CD4-positive, CD25-positive, alpha-beta regulatory T cell (primary cell): Measurements from ENCODE around the gene ZFP91. TPM values are rescaled to one million over a fixed set of nuclear protein-coding genes. Genes with fewer than 3 reads are reported as not detected.
"Not testable (repeated sequence)": the region's sequence is repeated elsewhere in the genome, so short reads cannot be mapped to it uniquely, and the experiment has no call there.

Source experiments
- ATAC-seq, 2 donors: fragments of 150-1000 bp; cut with Tn5 transposase; one replicate each; pipeline ENCODE4 v1.10.0; 2021; ENCODE audit warnings: low read depth in 2 of 2, moderate number of reproducible peaks in 2 of 2, moderate library complexity in 1 of 2
- DNase-seq, 3 donors: peaks; one replicate each; pipeline versions ENCODE4 v3.0.0 to v3.0.0-alpha.2; 2012 to 2022; ENCODE audit warnings: mixed read lengths in 1 of 3
- H3K27ac ChIP-seq: one replicate; pipeline ENCODE4 v1.7.0; 2013; ENCODE audit warnings: mild to moderate bottlenecking, low read length; ENCODE audit not compliant: insufficient read depth, poor library complexity, severe bottlenecking
- H3K27me3 ChIP-seq: one replicate; pipeline ENCODE4 v1.7.0; 2013; ENCODE audit warnings: low read length; ENCODE audit not compliant: control insufficient read depth, insufficient read depth
- H3K36me3 ChIP-seq: one replicate; pipeline ENCODE4 v1.7.0; 2013; ENCODE audit warnings: mild to moderate bottlenecking, low read length, moderate library complexity; ENCODE audit not compliant: control insufficient read depth, insufficient read depth
- H3K4me1 ChIP-seq: 2 replicates; pipeline ENCODE4 v1.7.0; 2013; ENCODE audit warnings: mild to moderate bottlenecking, low read length; ENCODE audit not compliant: insufficient read depth, control insufficient read depth, poor library complexity, severe bottlenecking
- H3K4me3 ChIP-seq: one replicate; pipeline ENCODE4 v1.7.0; 2013; ENCODE audit warnings: low read depth, mild to moderate bottlenecking, low read length, moderate library complexity
- H3K9me3 ChIP-seq, 2 experiments: 1 replicate in 1 of 2; 2 replicates in 1 of 2; pipeline ENCODE4 v1.7.0; 2013; ENCODE audit warnings: low read length in 2 of 2, mild to moderate bottlenecking in 1 of 2, moderate library complexity in 1 of 2; ENCODE audit not compliant: control insufficient read depth in 2 of 2
- H3K27ac Mint-ChIP-seq, 3 donors: one replicate each; pipeline ENCODE4 v1.8.0; 2020 to 2022; ENCODE audit warnings: mild to moderate bottlenecking in 3 of 3, mixed read lengths in 3 of 3, moderate library complexity in 2 of 3
- H3K27me3 Mint-ChIP-seq: one replicate; pipeline ENCODE4 v1.8.0; 2022; ENCODE audit warnings: mild to moderate bottlenecking, mixed read lengths
- H3K36me3 Mint-ChIP-seq: one replicate; pipeline ENCODE4 v1.8.0; 2020; ENCODE audit warnings: mixed read lengths
- H3K4me1 Mint-ChIP-seq, 4 donors: one replicate each; pipeline ENCODE4 v1.8.0; 2020 to 2022; ENCODE audit warnings: mixed read lengths in 4 of 4, mild to moderate bottlenecking in 1 of 4
- H3K4me3 Mint-ChIP-seq, 4 donors: one replicate each; pipeline ENCODE4 v1.8.0; 2020 to 2022; ENCODE audit warnings: mild to moderate bottlenecking in 4 of 4, mixed read lengths in 4 of 4, moderate library complexity in 3 of 4
- H3K9me3 Mint-ChIP-seq, 7 donors: one replicate each; pipeline ENCODE4 v1.8.0; 2020 to 2022; ENCODE audit warnings: mixed read lengths in 7 of 7, mild to moderate bottlenecking in 3 of 7, moderate library complexity in 2 of 7
- polyA plus RNA-seq, 4 donors: library from polyadenylated mRNA; unstranded; fragments of 300-500 nt; fragmentation: Illumina TruSeq; gene quantifications; one replicate each; pipeline ENCODE4 v1.2.3, GENCODE V29; 2021
- total RNA-seq: library from RNA; stranded (reverse); gene quantifications from one replicate; pipeline ENCODE4 v1.2.3, GENCODE V29; 2022

ZFP91 gene
- total and polyA plus RNA-seq, 5 donors from 2014 or later, result 5.0 to 46.5 (median 7.5) TPM

DNA sequence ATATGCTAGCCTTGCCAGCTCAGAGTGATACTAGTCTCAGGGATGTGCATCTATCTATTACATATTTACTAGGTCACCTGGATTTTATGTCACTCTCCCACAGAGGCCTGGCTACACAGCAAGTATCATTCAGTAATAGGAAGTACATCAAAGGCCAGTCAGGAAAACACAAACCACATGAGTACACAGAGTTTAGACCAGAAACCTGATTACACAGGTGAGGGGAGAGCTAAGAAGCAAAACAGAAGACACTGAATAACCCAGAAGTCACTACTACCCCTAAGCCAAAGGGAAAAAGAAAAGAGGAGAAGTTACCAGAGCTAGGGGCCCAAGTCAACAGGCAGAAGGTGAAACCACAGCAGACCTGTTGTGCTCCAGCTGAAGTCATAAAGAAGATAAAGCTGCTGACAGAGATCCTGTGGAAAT, 16.5 kb upstream of the ZFP91 start:
- Mint-ChIP-seq H3K4me3 (peak overlapping the region; percentile 22 to 83 (median 58)), H3K9me3 (no peaks in the 10 kb centered on the region), H3K27ac (peak overlapping the region; percentile 63 to 95 (median 85)), H3K36me3 (peaks cover 39% of the 10 kb centered on the region), H3K27me3 (no peaks in the 10 kb centered on the region), H3K4me1 (peaks cover 48 to 68% (median 60%) of the 10 kb centered on the region in 4 donors)
- H3K4me1 ChIP-seq, result peaks cover 67% of the 10 kb centered on the region
- H3K27me3 ChIP-seq, result no peaks in the 10 kb centered on the region
- H3K9me3 ChIP-seq, result no peaks in the 10 kb centered on the region
- ATAC-seq (no peak), DNase-seq (no peak)
- peaks cover 56% of the 10 kb centered on the region for H3K36me3 ChIP-seq
- peak overlapping the region; percentile 48 for H3K4me3 ChIP-seq
- peak overlapping the region; percentile 41 for H3K27ac ChIP-seq

DNA sequence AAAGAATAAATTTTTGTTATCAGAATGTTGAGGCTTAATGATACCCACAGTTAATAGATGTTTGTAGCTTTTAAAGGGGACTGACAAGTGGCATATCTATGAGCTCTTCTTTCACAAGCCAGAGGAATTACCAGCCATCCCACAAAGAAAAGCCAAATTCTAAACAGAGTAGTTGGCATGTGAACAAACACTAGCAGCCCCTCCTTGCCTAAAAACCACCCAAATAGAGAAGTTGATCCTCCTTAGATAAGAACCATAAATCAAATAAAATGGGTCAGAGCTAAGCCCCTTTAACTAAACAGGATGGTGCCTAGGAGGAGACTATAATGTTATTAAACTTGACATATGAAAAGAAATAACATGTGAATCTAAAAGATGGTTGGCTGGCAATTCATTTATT, 14.6 kb upstream of the ZFP91 start:
- DNase-seq (no peak), ATAC-seq (no peak)
- Mint-ChIP-seq H3K27ac (peak overlapping the region in 2 of 3 donors; percentile 40 to 70), H3K4me3 (peak overlapping the region in 3 of 4 donors; percentile 56 to 69 (median 66)), H3K9me3 (no peaks in the 10 kb centered on the region), H3K27me3 (no peaks in the 10 kb centered on the region), H3K4me1 (peaks cover 56 to 78% (median 67%) of the 10 kb centered on the region in 4 donors), H3K36me3 (peaks cover 46% of the 10 kb centered on the region)
- no peaks in the 10 kb centered on the region for H3K9me3 ChIP-seq
- H3K36me3 ChIP-seq, result peaks cover 62% of the 10 kb centered on the region
- no peaks in the 10 kb centered on the region for H3K27me3 ChIP-seq
- H3K27ac ChIP-seq, result no peak overlapping the region
- peak overlapping the region; percentile 27 for H3K4me3 ChIP-seq
- H3K4me1 ChIP-seq, result peaks cover 79% of the 10 kb centered on the region

DNA sequence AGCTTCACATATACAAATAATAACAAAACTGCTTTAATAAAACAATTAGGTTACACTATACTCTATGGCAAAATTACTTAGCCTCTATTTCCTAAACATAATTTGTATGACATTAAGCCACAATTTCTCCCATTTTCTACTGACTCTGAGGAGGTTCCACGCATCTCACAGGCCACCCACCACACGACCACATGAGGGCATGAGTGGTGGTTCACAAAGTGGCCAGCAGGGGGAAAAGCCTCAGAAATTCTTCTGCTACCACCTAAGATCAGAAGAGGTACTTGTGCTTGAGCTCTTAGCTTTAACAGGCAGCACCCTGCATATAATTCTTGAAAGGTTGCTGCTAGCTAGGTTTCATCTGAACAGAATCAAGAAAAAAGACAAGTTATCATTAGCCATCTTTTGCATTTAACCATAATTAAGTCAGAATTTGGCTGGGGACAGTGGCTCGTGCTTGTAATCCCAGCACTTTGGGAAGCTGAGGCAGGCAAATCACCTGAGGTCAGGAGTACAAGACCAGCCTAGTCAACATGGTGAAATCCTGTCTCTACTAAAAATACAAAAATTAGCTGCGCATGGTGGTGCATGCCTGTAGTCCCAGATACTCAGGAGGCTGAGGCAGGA, 10.9 kb upstream of the ZFP91 start:
- no peaks in the 10 kb centered on the region for H3K9me3 Mint-ChIP-seq
- no peaks in the 10 kb centered on the region for H3K27me3 Mint-ChIP-seq
- peaks cover 36 to 74% (median 49%) of the 10 kb centered on the region in 4 donors for H3K4me1 Mint-ChIP-seq

DNA sequence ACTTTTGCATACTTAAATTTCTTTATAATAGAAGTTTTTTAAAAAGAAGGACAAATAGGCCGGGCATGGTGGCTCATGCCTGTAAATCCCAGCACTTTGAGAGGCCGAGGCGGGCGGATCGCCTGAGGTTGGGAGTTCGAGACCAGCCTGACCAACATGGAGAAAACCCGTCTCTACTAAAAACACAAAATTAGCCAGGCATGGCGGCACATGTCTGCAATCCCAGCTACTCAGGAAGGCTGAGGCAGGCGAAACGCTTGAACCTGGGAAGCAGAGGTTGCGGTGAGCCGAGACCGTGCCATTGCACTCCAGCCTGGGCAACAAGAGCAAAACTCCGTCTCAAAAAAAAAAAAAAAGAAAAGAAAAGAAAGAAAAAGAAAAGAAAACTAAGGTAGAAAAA, 6.0 kb upstream of the ZFP91 start:
- not testable (repeated sequence) for H3K9me3 ChIP-seq, H3K27me3 Mint-ChIP-seq, ATAC-seq, DNase-seq, H3K27me3 ChIP-seq, H3K9me3 Mint-ChIP-seq
- peaks cover 29 to 89% (median 53%) of the 10 kb centered on the region in 4 donors for H3K4me1 Mint-ChIP-seq
- H3K27ac Mint-ChIP-seq, result peak overlapping the region; percentile 98 to 100 (median 100)
- Histone ChIP-seq H3K27ac (peak overlapping the region; percentile 100), H3K36me3 (peaks cover 27% of the 10 kb centered on the region), H3K4me3 (peak overlapping the region; percentile 99), H3K4me1 (peaks cover 78% of the 10 kb centered on the region)
- peaks cover 16% of the 10 kb centered on the region for H3K36me3 Mint-ChIP-seq
- peak overlapping the region; percentile 92 to 100 (median 98) for H3K4me3 Mint-ChIP-seq

More for the DNA sequence above, 10.9 kb upstream of the ZFP91 start:
- H3K27ac Mint-ChIP-seq, result peak overlapping the region in 2 of 3 donors; percentile 13 to 48
- peak overlapping the region; percentile 22 to 82 (median 74) for H3K4me3 Mint-ChIP-seq
- Histone ChIP-seq H3K27ac (peak overlapping the region; percentile 54), H3K9me3 (no peaks in the 10 kb centered on the region), H3K36me3 (peaks cover 66% of the 10 kb centered on the region), H3K4me1 (peaks cover 74% of the 10 kb centered on the region), H3K27me3 (no peaks in the 10 kb centered on the region), H3K4me3 (peak overlapping the region; percentile 59)
- ATAC-seq (peak; percentile 97 to 98), DNase-seq (peak; percentile 65 to 85 (median 78))
- H3K36me3 Mint-ChIP-seq, result peaks cover 36% of the 10 kb centered on the region

DNA sequence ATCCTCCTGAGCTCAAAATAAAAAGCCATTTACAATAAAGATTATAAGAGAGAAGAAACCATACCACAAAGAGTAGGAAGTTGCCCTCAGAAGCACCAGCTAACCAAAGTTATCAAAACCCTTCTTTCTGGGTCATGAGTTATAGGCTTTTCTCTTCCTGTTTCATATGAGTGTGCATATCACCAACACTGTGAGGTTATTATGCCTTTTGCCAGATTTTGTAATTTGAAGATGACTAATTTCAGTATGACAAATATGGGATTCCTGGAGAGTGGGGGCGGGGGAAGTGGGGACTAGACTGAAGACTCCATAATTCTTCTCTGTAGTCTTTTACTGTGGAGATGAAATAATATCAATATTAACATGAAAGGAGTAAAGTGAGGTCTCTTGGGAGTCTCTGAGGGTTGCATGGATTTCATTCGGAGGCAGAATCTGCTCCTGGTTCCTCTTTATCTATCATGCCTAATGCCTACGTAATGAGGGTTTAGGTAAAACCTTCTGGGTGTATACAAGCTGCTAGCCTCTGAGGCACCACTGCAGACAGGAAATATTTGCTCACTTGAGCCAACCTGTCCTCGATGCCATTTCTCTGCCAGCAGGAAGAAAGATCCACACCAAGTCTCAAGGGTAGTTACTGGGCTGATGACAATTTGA, 5.3 kb upstream of the ZFP91 start:
- Mint-ChIP-seq H3K4me3 (peak overlapping the region; percentile 92 to 100 (median 98)), H3K36me3 (peaks cover 12% of the 10 kb centered on the region), H3K27ac (peak overlapping the region; percentile 98 to 100 (median 100)), H3K9me3 (peaks cover 0 to 4% (median 0%) of the 10 kb centered on the region in 7 donors), H3K27me3 (peaks cover 14% of the 10 kb centered on the region), H3K4me1 (peaks cover 25 to 83% (median 51%) of the 10 kb centered on the region in 4 donors)
- H3K36me3 ChIP-seq, result peaks cover 22% of the 10 kb centered on the region
- H3K9me3 ChIP-seq, result no peaks in the 10 kb centered on the region
- peaks cover 74% of the 10 kb centered on the region for H3K4me1 ChIP-seq
- peak overlapping the region; percentile 100 for H3K27ac ChIP-seq
- ATAC-seq (peak; percentile 28 to 35), DNase-seq (peak; percentile 47 to 75 (median 51))
- H3K27me3 ChIP-seq, result no peaks in the 10 kb centered on the region
- peak overlapping the region; percentile 99 for H3K4me3 ChIP-seq

DNA sequence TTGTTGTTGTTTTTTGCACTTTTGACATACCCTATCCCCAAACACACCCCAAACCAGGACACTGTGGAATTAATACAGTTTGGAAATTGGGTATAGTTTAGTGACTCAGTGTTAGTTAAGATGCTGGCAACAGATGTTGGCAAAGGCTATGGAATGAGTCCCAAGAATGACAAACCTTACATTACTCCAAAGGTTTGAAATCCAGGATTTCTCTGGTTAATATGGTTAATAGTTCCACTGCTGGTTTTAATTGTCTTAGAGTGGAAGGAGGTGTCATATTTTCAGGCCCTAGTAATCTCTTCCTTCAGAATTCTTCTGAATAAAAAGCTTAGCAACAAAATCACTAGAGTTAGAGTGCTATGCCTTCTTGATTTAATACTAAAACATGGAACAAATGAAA, 4.0 kb upstream of the ZFP91 start:
- DNase-seq (no peak), ATAC-seq (no peak)
- H3K4me1 Mint-ChIP-seq, result peaks cover 20 to 74% (median 45%) of the 10 kb centered on the region in 4 donors
- Histone ChIP-seq H3K4me1 (peaks cover 73% of the 10 kb centered on the region), H3K9me3 (no peaks in the 10 kb centered on the region), H3K27ac (peak overlapping the region; percentile 100), H3K4me3 (peak overlapping the region; percentile 99), H3K27me3 (no peaks in the 10 kb centered on the region), H3K36me3 (peaks cover 9% of the 10 kb centered on the region)
- H3K9me3 Mint-ChIP-seq, result peaks cover 0 to 4% (median 0%) of the 10 kb centered on the region in 7 donors
- peak overlapping the region; percentile 98 to 100 (median 100) for H3K27ac Mint-ChIP-seq
- peaks cover 21% of the 10 kb centered on the region for H3K27me3 Mint-ChIP-seq
- H3K36me3 Mint-ChIP-seq, result peaks cover 12% of the 10 kb centered on the region
- peak overlapping the region; percentile 92 to 100 (median 98) for H3K4me3 Mint-ChIP-seq

DNA sequence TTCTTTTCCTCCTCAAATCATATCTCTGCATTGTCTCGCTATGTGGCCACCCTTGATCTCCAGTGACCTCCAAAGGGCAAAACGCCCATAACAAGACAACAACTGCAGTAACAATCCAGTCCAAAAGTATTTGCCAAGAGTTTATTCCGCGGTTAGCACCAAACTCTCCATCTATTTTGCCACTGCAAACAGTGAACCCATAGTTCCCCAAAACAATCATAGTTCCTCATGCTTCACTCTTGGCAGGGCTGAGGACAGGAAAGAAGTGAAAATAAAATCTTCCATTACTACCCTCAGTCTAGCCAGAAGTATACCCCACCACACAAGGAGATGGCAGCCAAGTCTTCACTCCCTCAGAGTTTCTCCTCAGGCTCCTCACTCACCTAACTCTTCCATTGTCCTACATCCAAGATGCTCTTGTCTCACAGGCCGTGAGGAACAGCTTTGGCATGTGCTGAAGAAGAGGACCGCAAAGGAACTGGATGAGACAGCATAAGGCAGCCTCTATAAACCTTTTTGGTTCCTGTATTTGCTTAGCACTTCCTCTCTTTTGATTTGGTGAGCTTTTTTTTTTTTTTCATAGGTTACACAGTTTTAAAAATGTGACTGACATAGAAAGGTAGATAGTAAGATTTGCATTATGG, 3.4 kb upstream of the ZFP91 start, which contains the start of gene LPXN:
Gene LPXN (minus strand): TSS at position 480 of the 644 bp plus-strand sequence. CDS start 84 bp downstream, at position 396.
- peaks cover 9% of the 10 kb centered on the region for H3K36me3 Mint-ChIP-seq
- H3K4me1 ChIP-seq, result peaks cover 80% of the 10 kb centered on the region
- peaks cover 20 to 75% (median 45%) of the 10 kb centered on the region in 4 donors for H3K4me1 Mint-ChIP-seq
- H3K36me3 ChIP-seq, result peaks cover 5% of the 10 kb centered on the region
- H3K27me3 ChIP-seq, result no peaks in the 10 kb centered on the region
- peak within 1 kb of the TSS; percentile 99 for H3K4me3 ChIP-seq
- peak within 1 kb of the TSS; percentile 100 for H3K27ac Mint-ChIP-seq
- H3K4me3 Mint-ChIP-seq, result peak within 1 kb of the TSS; percentile 92 to 100 (median 100)
- no peak for ATAC-seq
- no peaks in the 10 kb centered on the region for H3K9me3 ChIP-seq
- peaks cover 0 to 4% (median 0%) of the 10 kb centered on the region in 7 donors for H3K9me3 Mint-ChIP-seq
- peak within 1 kb of the TSS; percentile 100 for H3K27ac ChIP-seq
- peaks cover 23% of the 10 kb centered on the region for H3K27me3 Mint-ChIP-seq
- DNase-seq, result peak; percentile 55 to 80 (median 70)
